Spleen (tissue), 11 donors: ENCODE measurements around the gene MYD88. TPM values are rescaled to one million over a fixed set of nuclear protein-coding genes. Genes with fewer than 3 reads are reported as not detected.
A peak's percentile ranks its signal among the peaks of the same experiment; 100 is the strongest.

ENCODE experiments used
- DNase-seq: peaks from one replicate; pipeline ENCODE4 v3.0.0-alpha.2; 2020
- H3K27ac ChIP-seq, 8 donors: fragments of 200-600 bp; sonication (generic) in 7 of 8; 1 replicate in 4 of 8; 2 replicates in 4 of 8; pipeline versions ENCODE4 v1.5.0 to v1.8.0; 2016 to 2021; ENCODE audit warnings: inconsistent platforms in 4 of 8, mild to moderate bottlenecking in 4 of 8, moderate library complexity in 1 of 8
- H3K27me3 ChIP-seq, 7 donors: fragments of 200-600 bp; sonication (generic) in 6 of 7; replicated peaks in 1 of 7; 1 replicate in 4 of 7; 2 replicates in 3 of 7; pipeline versions ENCODE4 v1.5.0 to v1.8.0; 2016 to 2021; ENCODE audit warnings: inconsistent platforms in 3 of 7, mild to moderate bottlenecking in 1 of 7
- H3K36me3 ChIP-seq, 6 donors: fragments of 200-600 bp; sonication (generic) in 5 of 6; 1 replicate in 4 of 6; 2 replicates in 2 of 6; pipeline versions ENCODE4 v1.5.0 to v1.8.0; 2016 to 2021; ENCODE audit warnings: inconsistent platforms in 2 of 6
- H3K4me1 ChIP-seq, 6 donors: fragments of 200-600 bp; sonication (generic) in 5 of 6; 1 replicate in 3 of 6; 2 replicates in 3 of 6; pipeline versions ENCODE4 v1.5.0 to v1.8.0; 2016 to 2021; ENCODE audit warnings: inconsistent platforms in 3 of 6
- H3K4me3 ChIP-seq, 8 donors: fragments of 200-600 bp; sonication (generic) in 7 of 8; 1 replicate in 4 of 8; 2 replicates in 4 of 8; pipeline versions ENCODE4 v1.5.0 to v1.8.0; 2016 to 2021; ENCODE audit warnings: inconsistent platforms in 4 of 8, mild to moderate bottlenecking in 4 of 8, moderate library complexity in 2 of 8
- H3K9me3 ChIP-seq, 8 donors: fragments of 200-600 bp; sonication (generic) in 7 of 8; 1 replicate in 4 of 8; 2 replicates in 4 of 8; pipeline versions ENCODE4 v1.5.0 to v1.8.0; 2016 to 2021; ENCODE audit warnings: inconsistent platforms in 4 of 8
- CTCF ChIP-seq, 11 experiments: fragments of 200-600 bp in 7 of 11; fragments of 450-650 bp in 4 of 11; sonication (generic) in 4 of 11; IDR thresholded peaks in 8 of 11; conservative IDR thresholded peaks in 3 of 11; 1 replicate in 7 of 11; 2 replicates in 4 of 11; pipeline versions ENCODE4 v1.4.0 to v1.8.0; 2016 to 2021; ENCODE audit warnings: antibody characterized with exemption in 11 of 11, inconsistent platforms in 4 of 11, mild to moderate bottlenecking in 1 of 11
- POLR2A ChIP-seq, 3 donors: fragments of 450-650 bp; IDR thresholded peaks; one replicate each; pipeline ENCODE4 v1.5.1; 2017; ENCODE audit warnings: antibody characterized with exemption in 3 of 3, mild to moderate bottlenecking in 1 of 3
- POLR2AphosphoS5 ChIP-seq, 3 donors: sonication (generic); formaldehyde crosslinking; IDR thresholded peaks; one replicate each; pipeline ENCODE4 v1.5.1; 2017; ENCODE audit warnings: antibody characterized with exemption in 3 of 3
- WGBS, 5 donors: extraction: QIAGEN DNeasy Blood & Tissue Kit in 3 of 5; methylation state at CpG; one replicate each; pipeline versions ENCODE4 v1.1.5 to v1.1.7; 2013 to 2018; 5-methylcytosine and 5-hydroxymethylcytosine counted together
- intact Hi-C: fragments of 100-400 bp; cut with DNase I; formaldehyde crosslinking; loops from one replicate; pipeline ENCODE4 v1.15.0; 2023; ENCODE audit warnings: low total_unique reads
- polyA plus RNA-seq, 3 donors: library from polyadenylated mRNA; stranded (reverse); fragments of 200-250 nt; gene quantifications; one replicate each; pipeline ENCODE4 v1.2.1, GENCODE V29; 2013
- small RNA-seq, 4 donors: library from RNA; depleted of rRNA; stranded (forward); fragments of <200 nt; gene quantifications; one replicate each; pipeline ENCODE3, GENCODE V24; 2016
- total RNA-seq, 7 donors: library from RNA; depleted of rRNA in 3 of 7; stranded (reverse); fragments of >200 nt in 3 of 7; fragmentation: NEBNext Ultra II Directional in 4 of 7; extraction: Animal tissue kit (Norgen Biotek cat#: 25700) in 4 of 7; gene quantifications; one replicate each; pipeline versions ENCODE4 v1.1.0 to v1.2.1, GENCODE V29; 2016 to 2021
- donor health status: healthy with polysubstance abuse.
- donor health status: DM: no; HTN: no; CAD: no; lungs with moderate emphysema.
- donor health status: DM: no; HTN: no; CAD: no.
- donor health status: Bipolar disorder and iron deficiency.
- donor health status: healthy.
- donor health status: DM: no; HTN: no; CAD: no.
- donor health status: DM: yes; HTN: yes; CAD: no.

The MYD88 gene
- total and polyA plus RNA-seq, 10 donors: 38.8 to 146 (median 73.1) TPM

GRCh38 chr3:38173834-38174418 is 35.5 kb downstream of the MYD88 start:
- Histone ChIP-seq H3K27ac (no peak overlapping the region), H3K36me3 (peaks cover 0 to 8% (median 0%) of the 10 kb centered on the region in 6 donors), H3K4me1 (peaks cover 4 to 86% (median 43%) of the 10 kb centered on the region in 6 donors), H3K4me3 (peak overlapping the region in 1 of 8 donors; percentile 5), H3K27me3 (no peaks in the 10 kb centered on the region), H3K9me3 (no peaks in the 10 kb centered on the region)
- no peak for DNase-seq
- intact Hi-C loops: no loop called here
- 70 to 84% (median 81%) methylated on average over 5 of the region's 5 CpGs for WGBS, 5 donors
- no peak for TF ChIP-seq POLR2AphosphoS5 (IDR thresholded peaks at IDR 0.05)
- TF ChIP-seq POLR2A (IDR thresholded peaks at IDR 0.05): no peak
- no peak for TF ChIP-seq CTCF (IDR thresholded peaks at IDR 0.05 in 8 of 11, conservative IDR thresholded peaks at IDR 0.05 in 3 of 11)

GRCh38 chr3:38177181-38177580 is 38.7 kb downstream of the MYD88 start:
- Histone ChIP-seq H3K36me3 (peaks cover 0 to 20% (median 2%) of the 10 kb centered on the region in 6 donors), H3K9me3 (no peaks in the 10 kb centered on the region), H3K27ac (no peak overlapping the region), H3K4me3 (no peak overlapping the region), H3K4me1 (peaks cover 4 to 55% (median 27%) of the 10 kb centered on the region in 6 donors), H3K27me3 (no peaks in the 10 kb centered on the region)
- WGBS, 5 donors: 49 to 67% (median 56%) methylated on average over 2 of the region's 2 CpGs
- intact Hi-C loops: no loop called here
- no peak for DNase-seq
- no peak for TF ChIP-seq POLR2A (IDR thresholded peaks at IDR 0.05)
- TF ChIP-seq CTCF (IDR thresholded peaks at IDR 0.05 in 8 of 11, conservative IDR thresholded peaks at IDR 0.05 in 3 of 11): no peak
- TF ChIP-seq POLR2AphosphoS5 (IDR thresholded peaks at IDR 0.05): no peak

- TF ChIP-seq CTCF (IDR thresholded peaks at IDR 0.05 in 8 of 11, conservative IDR thresholded peaks at IDR 0.05 in 3 of 11) (no peak), POLR2A (IDR thresholded peaks at IDR 0.05) (no peak), POLR2AphosphoS5 (IDR thresholded peaks at IDR 0.05) (no peak)
- H3K4me3 ChIP-seq: no peak overlapping the region
- no peak for DNase-seq
- intact Hi-C loops: no loop called here
- H3K27me3 ChIP-seq: no peaks in the 10 kb centered on the region
- WGBS, 5 donors: 95 to 100% (median 98%) methylated on average over 1 of the region's 1 CpG
- peaks cover 0 to 27% (median 0%) of the 10 kb centered on the region in 6 donors for H3K4me1 ChIP-seq
- H3K27ac ChIP-seq: no peak overlapping the region
- H3K9me3 ChIP-seq: peaks cover 0 to 6% (median 0%) of the 10 kb centered on the region in 8 donors
- peaks cover 0 to 61% (median 19%) of the 10 kb centered on the region in 6 donors for H3K36me3 ChIP-seq
Observed at GRCh38 chr3:38186781-38187180, 48.3 kb downstream of the MYD88 start.

GRCh38 chr3:38190481-38190881 is 52.0 kb downstream of the MYD88 start:
- Histone ChIP-seq H3K27ac (peak overlapping the region in 1 of 8 donors; percentile 4), H3K27me3 (no peaks in the 10 kb centered on the region), H3K36me3 (peaks cover 0 to 68% (median 23%) of the 10 kb centered on the region in 6 donors), H3K4me3 (no peak overlapping the region), H3K9me3 (peaks cover 0 to 6% (median 0%) of the 10 kb centered on the region in 8 donors), H3K4me1 (peaks cover 0 to 13% (median 0%) of the 10 kb centered on the region in 6 donors)
- DNase-seq: no peak
- intact Hi-C loops: no loop called here
- TF ChIP-seq POLR2AphosphoS5 (IDR thresholded peaks at IDR 0.05): no peak
- TF ChIP-seq POLR2A (IDR thresholded peaks at IDR 0.05): no peak
- TF ChIP-seq CTCF (IDR thresholded peaks at IDR 0.05 in 8 of 11, conservative IDR thresholded peaks at IDR 0.05 in 3 of 11): no peak

Small RNA genes within 50 kb of the gene (small RNA-seq; reads per million reads assigned to genes)
- gene RF00019: 0 reads per million in 4 donors

Other genes with a start within 250 kb of the MYD88 start
- gene VILL, start 147.9 kb upstream of the MYD88 start, total RNA-seq: 10 to 100 TPM; 14.4 to 23.4 (median 16.1) TPM
- gene VILL, start 147.9 kb upstream of the MYD88 start, polyA plus RNA-seq: 10 to 100 TPM; 19.2 to 21.5 (median 20.1) TPM
- 10 to 100 TPM; 16.3 to 24.0 (median 20.8) TPM for gene PLCD1, start 109.0 kb upstream of the MYD88 start, total RNA-seq
- 10 to 100 TPM; 11.8 to 13.3 (median 12.7) TPM for gene PLCD1, start 109.0 kb upstream of the MYD88 start, polyA plus RNA-seq
- 1 to 10 TPM in 5 of 7 donors, under 1 TPM in 2; 0.52 to 2.3 (median 1.5) TPM for gene DLEC1, start 99.5 kb upstream of the MYD88 start, total RNA-seq
- gene DLEC1, start 99.5 kb upstream of the MYD88 start, polyA plus RNA-seq: under 1 TPM; 0.36 to 0.57 (median 0.42) TPM
- gene ACAA1, start 1.5 kb upstream of the MYD88 start, total RNA-seq: 100 to 1,000 TPM in 2 of 7 donors, 10 to 100 TPM in 5; 77.5 to 120 (median 88.0) TPM
- 10 to 100 TPM; 68.4 to 79.3 (median 73.9) TPM for gene ACAA1, start 1.5 kb upstream of the MYD88 start, polyA plus RNA-seq
- 10 to 100 TPM; 28.6 to 45.0 (median 33.4) TPM for gene OXSR1, start 26.9 kb downstream of the MYD88 start, total RNA-seq
- 10 to 100 TPM in 1 of 3 donors, 1 to 10 TPM in 2; 9.3 to 12.4 (median 9.7) TPM for gene OXSR1, start 26.9 kb downstream of the MYD88 start, polyA plus RNA-seq
- gene SLC22A13, start 127.2 kb downstream of the MYD88 start, total RNA-seq: 1 to 10 TPM in 1 of 7 donors, under 1 TPM in 6; 0.30 to 1.6 (median 0.52) TPM
- gene SLC22A13, start 127.2 kb downstream of the MYD88 start, polyA plus RNA-seq: under 1 TPM in 2 of 3 donors, not detected in 1; 0.05 to 0.22 TPM
- under 1 TPM in 2 of 7 donors, not detected in 5; 0.19 to 0.60 TPM for gene SLC22A14, start 143.6 kb downstream of the MYD88 start, total RNA-seq
- gene SLC22A14, start 143.6 kb downstream of the MYD88 start, polyA plus RNA-seq: under 1 TPM in 2 of 3 donors, not detected in 1; 0.04 to 0.17 TPM
- gene XYLB, start 208.1 kb downstream of the MYD88 start, total RNA-seq: 10 to 100 TPM in 1 of 7 donors, 1 to 10 TPM in 6; 1.8 to 12.3 (median 2.6) TPM
- under 1 TPM; 0.33 to 0.58 (median 0.42) TPM for gene XYLB, start 208.1 kb downstream of the MYD88 start, polyA plus RNA-seq